H1 (cell line): ENCODE results near the gene ZNF620. TPM values are rescaled to one million over a fixed set of nuclear protein-coding genes. Genes with fewer than 3 reads are reported as not detected.

Experiments used
- CTCF ChIA-PET: fragments of 300-600 bp; sonication (Branson Sonifier 250); formaldehyde crosslinking; loops from one replicate; lab custom pipeline; 2021; ENCODE audit not compliant: partially characterized antibody; lab: Charles Lee
- POLR2A ChIA-PET: fragments of 300-600 bp; sonication (Branson Sonifier 250); formaldehyde crosslinking; loops from one replicate; lab custom pipeline; 2021; ENCODE audit warnings: inconsistent platforms; ENCODE audit not compliant: partially characterized antibody; lab: Charles Lee
- DNase-seq, 2 experiments: peaks; one replicate each; pipeline versions ENCODE4 v3.0.0 to v3.0.0-alpha.2; 2010 to 2022; ENCODE audit warnings: low spot score in 2 of 2, low read depth in 1 of 2, mixed read lengths in 1 of 2
- FAIRE-seq: peaks from 2 replicates; lab custom pipeline; 2011; peaks lifted over from hg19 to GRCh38; lab: Jason Lieb, UNC
- H2AFZ ChIP-seq: 2 replicates; pipeline ENCODE4 v1.8.1; 2012; ENCODE audit warnings: low read length, inconsistent platforms
- H2AK5ac ChIP-seq: 2 replicates; pipeline ENCODE4 v1.6.1; 2013; ENCODE audit warnings: low read depth, low read length
- H2BK120ac ChIP-seq: replicated peaks from 2 replicates; pipeline ENCODE3; 2013; ENCODE audit warnings: low read depth, low read length, inconsistent platforms
- H2BK12ac ChIP-seq: 2 replicates; pipeline ENCODE4 v1.6.1; 2013; ENCODE audit warnings: low read depth, low read length
- H2BK15ac ChIP-seq: 2 replicates; pipeline ENCODE4 v1.6.1; 2013; ENCODE audit warnings: low read length
- H2BK20ac ChIP-seq: 2 replicates; pipeline ENCODE4 v1.6.1; 2013; ENCODE audit warnings: low read length
- H2BK5ac ChIP-seq: 2 replicates; pipeline ENCODE4 v1.6.1; 2013; ENCODE audit warnings: low read depth, low read length
- H3K14ac ChIP-seq: 2 replicates; pipeline ENCODE4 v1.6.1; 2013; ENCODE audit warnings: inconsistent platforms; ENCODE audit not compliant: insufficient read length
- H3K18ac ChIP-seq: 2 replicates; pipeline ENCODE4 v1.6.1; 2013; ENCODE audit warnings: low read length; ENCODE audit errors: extremely low read depth
- H3K23ac ChIP-seq: 2 replicates; pipeline ENCODE4 v1.6.1; 2013; ENCODE audit warnings: inconsistent platforms; ENCODE audit not compliant: insufficient read length
- H3K23me2 ChIP-seq: 2 replicates; pipeline ENCODE4 v1.6.1; 2013; ENCODE audit warnings: low read depth, low read length
- H3K27ac ChIP-seq: 2 replicates; pipeline ENCODE4 v1.6.1; 2011; ENCODE audit warnings: low read depth, low read length, inconsistent platforms
- H3K27me3 ChIP-seq, 4 experiments: replicated peaks in 1 of 4; 1 replicate in 1 of 4; 2 replicates in 3 of 4; pipeline versions ENCODE4 v1.6.1 to v1.8.1; 2011 to 2013; ENCODE audit warnings: low read length in 3 of 4, mild to moderate bottlenecking in 3 of 4, inconsistent platforms in 2 of 4, mixed read lengths in 2 of 4, moderate library complexity in 1 of 4; ENCODE audit not compliant: control insufficient read depth in 3 of 4, insufficient read depth in 3 of 4; ENCODE audit errors: extremely low read depth in 1 of 4
- H3K36me3 ChIP-seq, 4 experiments: 2 replicates each; pipeline versions ENCODE4 v1.6.1 to v1.8.1; 2011 to 2013; ENCODE audit warnings: mild to moderate bottlenecking in 4 of 4, low read length in 3 of 4, moderate library complexity in 2 of 4, control low read depth in 1 of 4, inconsistent platforms in 1 of 4; ENCODE audit not compliant: insufficient read depth in 4 of 4, control insufficient read depth in 2 of 4
- H3K4ac ChIP-seq: replicated peaks from 2 replicates; pipeline ENCODE3; 2013; ENCODE audit warnings: low read length, low read depth, mixed read lengths, inconsistent platforms; ENCODE audit not compliant: insufficient read length
- H3K4me1 ChIP-seq, 4 experiments: replicated peaks in 1 of 4; 1 replicate in 1 of 4; 2 replicates in 3 of 4; pipeline versions ENCODE4 v1.6.1 to v1.8.1; 2011 to 2013; ENCODE audit warnings: low read length in 3 of 4, inconsistent platforms in 2 of 4, mixed read lengths in 1 of 4; ENCODE audit not compliant: insufficient read depth in 4 of 4, control insufficient read depth in 3 of 4
- H3K4me2 ChIP-seq, 2 experiments: 2 replicates each; pipeline versions ENCODE4 v1.6.1 to v1.8.1; 2011 to 2013; ENCODE audit warnings: low read depth in 2 of 2, low read length in 2 of 2, control low read depth in 1 of 2, inconsistent platforms in 1 of 2, mild to moderate bottlenecking in 1 of 2; ENCODE audit not compliant: insufficient read depth in 1 of 2
- H3K4me3 ChIP-seq, 4 experiments: fragments of 200-600, 300-600 bp in 1 of 4; sonication (generic), shearing (Covaris generic), sonication (Bioruptor Twin) in 1 of 4; 2 replicates each; pipeline versions ENCODE4 v1.5.1 to v1.8.1; 2011 to 2016; ENCODE audit warnings: low read length in 4 of 4, low read depth in 3 of 4, control low read depth in 2 of 4, inconsistent platforms in 2 of 4, mild to moderate bottlenecking in 2 of 4, mixed read lengths in 1 of 4, moderate library complexity in 1 of 4; ENCODE audit not compliant: insufficient read depth in 2 of 4; ENCODE audit errors: extremely low read depth in 1 of 4
- H3K56ac ChIP-seq: replicated peaks from 2 replicates; pipeline ENCODE3; 2013; ENCODE audit warnings: low read depth, mild to moderate bottlenecking, mixed read lengths, low read length, inconsistent platforms; ENCODE audit not compliant: insufficient read length
- H3K79me1 ChIP-seq: 2 replicates; pipeline ENCODE4 v1.6.1; 2013; ENCODE audit warnings: low read depth, low read length, control low read depth
- H3K79me2 ChIP-seq, 2 experiments: 2 replicates each; pipeline versions ENCODE4 v1.6.1 to v1.8.1; 2012 to 2013; ENCODE audit warnings: low read length in 2 of 2, mild to moderate bottlenecking in 2 of 2, inconsistent platforms in 1 of 2; ENCODE audit not compliant: insufficient read depth in 2 of 2, control insufficient read depth in 1 of 2
- H3K9ac ChIP-seq, 4 experiments: replicated peaks in 1 of 4; 1 replicate in 1 of 4; 2 replicates in 3 of 4; pipeline versions ENCODE4 v1.6.1 to v1.8.1; 2011 to 2013; ENCODE audit warnings: low read depth in 3 of 4, low read length in 3 of 4, control low read depth in 2 of 4, mild to moderate bottlenecking in 2 of 4, moderate library complexity in 2 of 4, inconsistent platforms in 1 of 4; ENCODE audit errors: extremely low read depth in 1 of 4
- H3K9me3 ChIP-seq, 2 experiments: 2 replicates each; pipeline versions ENCODE4 v1.6.1 to v1.8.1; 2012 to 2013; ENCODE audit warnings: mild to moderate bottlenecking in 2 of 2, moderate library complexity in 2 of 2, control low read depth in 1 of 2, inconsistent platforms in 1 of 2, low read depth in 1 of 2, low read length in 1 of 2, mixed read lengths in 1 of 2; ENCODE audit not compliant: insufficient read depth in 2 of 2
- H4K20me1 ChIP-seq, 2 experiments: replicated peaks in 1 of 2; 2 replicates each; pipeline versions ENCODE3 to v1.8.1; 2011 to 2013; ENCODE audit warnings: inconsistent platforms in 2 of 2, low read length in 2 of 2, mild to moderate bottlenecking in 1 of 2; ENCODE audit not compliant: insufficient read depth in 2 of 2, control insufficient read depth in 1 of 2
- H4K5ac ChIP-seq: 2 replicates; pipeline ENCODE4 v1.6.1; 2013; ENCODE audit warnings: low read length, low read depth, mixed read lengths, inconsistent platforms; ENCODE audit not compliant: insufficient read length
- H4K8ac ChIP-seq: 2 replicates; pipeline ENCODE4 v1.8.0; 2013; ENCODE audit warnings: mild to moderate bottlenecking, moderate library complexity, low read length, inconsistent platforms; ENCODE audit not compliant: insufficient read depth; ENCODE audit errors: extremely low read depth
- H4K91ac ChIP-seq: replicated peaks from 2 replicates; pipeline ENCODE3; 2013; ENCODE audit warnings: low read length, mixed read lengths, inconsistent platforms; ENCODE audit not compliant: insufficient read length
- POLR2AphosphoS5 ChIP-seq: IDR thresholded peaks from 2 replicates; pipeline ENCODE4 v1.6.1; 2011; ENCODE audit warnings: low read depth, low read length
- TAF7 ChIP-seq: optimal IDR thresholded peaks from 2 replicates; pipeline ENCODE3; 2011; ENCODE audit warnings: low read depth, mild to moderate bottlenecking, inconsistent platforms, low read length, moderate library complexity, borderline replicate concordance
- WGBS, 2 experiments: shearing (Covaris generic) in 1 of 2; methylation state at CpG; one replicate each; pipeline versions ENCODE4 v1.1.6 to v1.1.7; 2013 to 2015; ENCODE audit warnings: low lambda C conversion rate in 2 of 2, mixed read lengths in 2 of 2, inconsistent platforms in 1 of 2, low coverage in 1 of 2, missing lambda C conversion rate in 1 of 2; ENCODE audit not compliant: insufficient replicate concordance in 2 of 2, insufficient coverage in 1 of 2, insufficient read length in 1 of 2; ENCODE audit errors: extremely low coverage in 1 of 2, missing lambda C conversion rate in 1 of 2; 5-methylcytosine and 5-hydroxymethylcytosine counted together
- polyA plus RNA-seq, 7 experiments: library from polyadenylated mRNA; depleted of rRNA in 3 of 7; stranded (reverse) in 5 of 7; unstranded in 2 of 7; fragments of >200 nt in 5 of 7; fragments of 200-250 nt in 2 of 7; gene quantifications; 1 replicate in 5 of 7; 2 replicates in 1 of 7; 4 replicates in 1 of 7; pipeline versions ENCODE4 v1.2.1 to v1.2.3, GENCODE V29; 2011 to 2013; ENCODE audit warnings: missing spikeins in 2 of 7, mixed read lengths in 2 of 7
- total RNA-seq: library from RNA; stranded (reverse); fragmentation: NEBNext Ultra II Directional; extraction: Animal tissue kit (Norgen Biotek cat#: 25700); gene quantifications from 2 replicates; pipeline ENCODE4 v1.2.1, GENCODE V29; 2021

The ZNF620 gene
- total and polyA plus RNA-seq, 2 of the 8 experiments (the other 6 are each of a cell fraction or from before 2014, with no cell fraction given) = 5.1 to 20.2 TPM

DNA sequence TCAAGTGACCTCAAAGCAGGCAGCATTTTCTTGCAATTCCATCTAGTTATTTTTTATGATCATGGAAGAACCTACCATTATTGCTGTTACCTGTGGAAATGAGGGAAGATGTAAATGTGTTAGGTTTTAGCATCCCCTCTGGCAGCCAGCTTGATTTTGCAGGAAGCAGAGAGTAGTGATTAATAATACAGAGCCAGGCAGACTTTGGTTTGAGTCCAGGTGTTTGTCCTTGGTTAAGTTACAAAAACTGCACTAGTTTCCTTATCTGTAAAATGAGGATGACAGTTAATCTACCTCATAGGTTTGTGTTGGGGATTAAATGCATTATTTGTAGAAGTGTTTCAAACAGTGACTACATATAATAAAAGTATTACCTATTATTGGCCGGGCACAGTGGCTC, 12.2 kb downstream of the ZNF620 start:
- no peak overlapping the region for H3K27ac ChIP-seq
- no peaks in the 10 kb centered on the region for H3K27me3 ChIP-seq
- TF ChIP-seq POLR2AphosphoS5 (no peak), TAF7 (no peak)
- no peak overlapping the region for H2BK15ac ChIP-seq
- H3K9ac ChIP-seq = no peak overlapping the region
- no peaks in the 10 kb centered on the region for H3K79me1 ChIP-seq
- H2AFZ ChIP-seq = no peak overlapping the region
- no peak overlapping the region for H3K4me2 ChIP-seq
- H3K23ac ChIP-seq = no peak overlapping the region
- no peak overlapping the region for H2BK12ac ChIP-seq
- no peak overlapping the region for H3K56ac ChIP-seq
- H3K4me1 ChIP-seq = no peaks in the 10 kb centered on the region
- H2BK120ac ChIP-seq = no peak overlapping the region
- H4K91ac ChIP-seq = no peak overlapping the region
- no peaks in the 10 kb centered on the region for H3K9me3 ChIP-seq
- H3K4ac ChIP-seq = no peak overlapping the region
- H3K18ac ChIP-seq = no peak overlapping the region
- no peak overlapping the region for H3K14ac ChIP-seq
- no peaks in the 10 kb centered on the region for H3K79me2 ChIP-seq
- WGBS, 2 experiments = 94% methylated on average over 1 of the region's 1 CpG; no CpG with 5 or more reads in 1 of the 2 experiments
- H2AK5ac ChIP-seq = no peak overlapping the region
- no peaks in the 10 kb centered on the region; the same call in 1 of the 2 replicates for H3K23me2 ChIP-seq
- H2BK5ac ChIP-seq = no peak overlapping the region
- no peaks in the 10 kb centered on the region for H4K20me1 ChIP-seq
- POLR2A ChIA-PET = no interaction called here
- no peak overlapping the region for H3K4me3 ChIP-seq
- FAIRE-seq (no peak), DNase-seq (no peak)
- CTCF ChIA-PET = no interaction called here
- no peak overlapping the region for H4K8ac ChIP-seq
- no peak overlapping the region for H4K5ac ChIP-seq
- peaks cover 3 to 24% (median 14%) of the 10 kb centered on the region in 4 experiments; a peak in 7 of 8 replicates for H3K36me3 ChIP-seq
- H2BK20ac ChIP-seq = no peak overlapping the region
